Right lobe of liver (tissue), 6 donors: ENCODE data around the gene VCY1B. TPM values are rescaled to one million over a fixed set of nuclear protein-coding genes. Genes with fewer than 3 reads are reported as not detected.
"Not testable (repeated sequence)": the region's sequence is repeated elsewhere in the genome, so short reads cannot be mapped to it uniquely, and the experiment has no call there.

Experiments used
- ATAC-seq, 4 donors: fragments of 200-7000 bp; cut with Tn5 transposase; one replicate each; pipeline ENCODE4 v1.9.1; 2020; ENCODE audit warnings: mild to moderate bottlenecking in 4 of 4, moderate library complexity in 4 of 4
- DNase-seq, 3 donors: peaks; one replicate each; pipeline ENCODE4 v3.0.0-alpha.2; 2020
- H3K27ac ChIP-seq, 3 donors: fragments of 200-600 bp; one replicate each; pipeline ENCODE4 v1.8.0; 2022
- H3K27me3 ChIP-seq, 2 donors: fragments of 200-600 bp; one replicate each; pipeline ENCODE4 v1.8.0; 2022
- H3K36me3 ChIP-seq, 4 donors: fragments of 200-600 bp; sonication (generic) in 1 of 4; one replicate each; pipeline versions ENCODE4 v1.5.1 to v1.8.0; 2017 to 2022; ENCODE audit warnings: control low read depth in 1 of 4
- H3K4me1 ChIP-seq, 4 donors: fragments of 200-600 bp; sonication (generic) in 1 of 4; one replicate each; pipeline versions ENCODE4 v1.5.1 to v1.8.0; 2017 to 2022; ENCODE audit warnings: control low read depth in 1 of 4
- H3K4me3 ChIP-seq, 3 donors: fragments of 200-600 bp; one replicate each; pipeline ENCODE4 v1.8.0; 2022
- H3K9me3 ChIP-seq, 4 donors: fragments of 200-600 bp; sonication (generic) in 1 of 4; one replicate each; pipeline versions ENCODE4 v1.5.1 to v1.8.0; 2017 to 2022; ENCODE audit warnings: control low read depth in 1 of 4
- POLR2A ChIP-seq: fragments of 450-650 bp; IDR thresholded peaks from one replicate; pipeline ENCODE4 v1.6.1; 2017; ENCODE audit warnings: antibody characterized with exemption, mild to moderate bottlenecking
- WGBS: methylation state at CpG from one replicate; pipeline ENCODE4 v1.1.6; 2018; ENCODE audit warnings: low coverage, low lambda C conversion rate; ENCODE audit not compliant: insufficient coverage; ENCODE audit errors: missing lambda C conversion rate; 5-methylcytosine and 5-hydroxymethylcytosine counted together
- intact Hi-C, 2 donors: fragments of 100-400 bp; cut with DNase I; formaldehyde crosslinking; loops; one replicate each; pipeline versions ENCODE4 v1.11.2 to v1.14.1; 2022
- long read RNA-seq: library from polyadenylated mRNA; unstranded; transcript quantifications from one replicate; pipeline ENCODE4 v2.0.0, GENCODE V29; 2019
- total RNA-seq, 6 experiments: library from RNA; depleted of rRNA in 2 of 6; stranded (reverse); fragments of >200 nt in 2 of 6; fragmentation: NEBNext Ultra II Directional in 3 of 6; extraction: Animal tissue kit (Norgen Biotek cat#: 25700) in 3 of 6; gene quantifications; one replicate each; pipeline versions ENCODE4 v1.1.0 to v1.2.4, GENCODE V29; 2016 to 2023
- TF ChIP-seq, protein P1 (sequence below), 4 donors: fragments of 200-600 bp in 3 of 4; fragments of 450-650 bp in 1 of 4; IDR thresholded peaks; one replicate each; pipeline versions ENCODE4 v1.5.1 to v1.8.0; 2016 to 2022; ENCODE audit warnings: antibody characterized with exemption in 4 of 4, mild to moderate bottlenecking in 2 of 4
- donor health status: DM: no; HTN: yes; CAD: no.
- donor health status: DM: no; HTN: no; CAD: no.
- donor health status: DM: no; HTN: no; CAD: no.
- donor health status: DM: no; HTN: yes; CAD: no.
- donor health status: DM: no; HTN: yes; CAD: no.

VCY1B gene
- not detected for total RNA-seq
- long read RNA-seq = 0 reads

DNA sequence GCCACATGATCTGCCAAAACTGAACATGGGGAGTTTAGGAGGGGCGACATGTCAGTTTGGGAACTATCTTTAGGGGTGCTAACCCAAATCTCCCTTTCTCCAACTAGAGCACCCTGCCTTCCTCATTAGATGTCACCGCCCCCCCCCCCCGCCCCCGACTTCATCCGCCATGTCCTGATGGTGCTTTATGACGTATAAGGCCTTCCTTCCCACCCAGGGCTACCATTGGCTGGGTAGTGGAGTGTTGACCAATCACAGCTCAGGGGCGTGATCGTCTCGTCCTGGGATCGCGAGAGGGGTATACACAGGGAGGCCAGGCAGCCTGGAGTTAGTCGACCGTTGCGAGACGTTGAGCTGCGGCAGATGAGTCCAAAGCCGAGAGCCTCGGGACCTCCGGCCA lies at the start of gene VCY1B:
TSS of gene VCY1B (plus strand) at position 301 of the 400 bp plus-strand sequence. CDS start at position 364, 63 bp downstream.
- H3K27ac ChIP-seq, intact Hi-C loops, H3K4me1 ChIP-seq, H3K36me3 ChIP-seq, DNase-seq, ATAC-seq, H3K27me3 ChIP-seq, H3K4me3 ChIP-seq, H3K9me3 ChIP-seq: not testable (repeated sequence)
- no CpG with 5 or more reads among the region's 19 CpGs for WGBS

DNA sequence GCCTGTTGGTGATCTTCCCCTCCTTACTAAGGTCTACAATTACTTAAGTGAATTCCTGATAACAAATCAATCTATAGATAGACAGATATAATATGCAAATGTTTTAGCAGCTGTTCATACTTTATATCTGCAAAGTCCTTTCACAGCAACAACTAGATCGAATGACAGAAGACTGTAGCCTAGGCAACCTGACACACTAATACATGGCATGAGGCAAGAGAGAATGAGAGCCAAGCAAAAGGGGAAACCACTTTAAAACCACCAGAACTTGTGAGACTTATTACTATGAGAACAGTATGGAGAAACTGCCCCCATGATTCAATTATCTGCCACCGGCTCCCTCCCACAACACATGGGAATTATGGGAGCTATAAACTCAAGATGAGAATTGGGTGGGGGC lies 44.1 kb upstream of the VCY1B start:
- H3K4me3 ChIP-seq, H3K4me1 ChIP-seq, H3K36me3 ChIP-seq, H3K9me3 ChIP-seq, intact Hi-C loops, H3K27ac ChIP-seq, H3K27me3 ChIP-seq, DNase-seq, ATAC-seq: not testable (repeated sequence)
- WGBS = no CpG with 5 or more reads among the region's 2 CpGs

DNA sequence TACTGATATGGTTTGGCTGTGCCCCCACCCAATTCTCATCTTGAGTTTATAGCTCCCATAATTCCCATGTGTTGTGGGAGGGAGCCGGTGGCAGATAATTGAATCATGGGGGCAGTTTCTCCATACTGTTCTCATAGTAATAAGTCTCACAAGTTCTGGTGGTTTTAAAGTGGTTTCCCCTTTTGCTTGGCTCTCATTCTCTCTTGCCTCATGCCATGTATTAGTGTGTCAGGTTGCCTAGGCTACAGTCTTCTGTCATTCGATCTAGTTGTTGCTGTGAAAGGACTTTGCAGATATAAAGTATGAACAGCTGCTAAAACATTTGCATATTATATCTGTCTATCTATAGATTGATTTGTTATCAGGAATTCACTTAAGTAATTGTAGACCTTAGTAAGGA lies 25.6 kb upstream of the VCY1B start:
- H3K4me1 ChIP-seq, H3K27ac ChIP-seq, H3K27me3 ChIP-seq, H3K4me3 ChIP-seq, H3K36me3 ChIP-seq, DNase-seq, intact Hi-C loops, H3K9me3 ChIP-seq, ATAC-seq: not testable (repeated sequence)
- WGBS = no CpG with 5 or more reads among the region's 2 CpGs

DNA sequence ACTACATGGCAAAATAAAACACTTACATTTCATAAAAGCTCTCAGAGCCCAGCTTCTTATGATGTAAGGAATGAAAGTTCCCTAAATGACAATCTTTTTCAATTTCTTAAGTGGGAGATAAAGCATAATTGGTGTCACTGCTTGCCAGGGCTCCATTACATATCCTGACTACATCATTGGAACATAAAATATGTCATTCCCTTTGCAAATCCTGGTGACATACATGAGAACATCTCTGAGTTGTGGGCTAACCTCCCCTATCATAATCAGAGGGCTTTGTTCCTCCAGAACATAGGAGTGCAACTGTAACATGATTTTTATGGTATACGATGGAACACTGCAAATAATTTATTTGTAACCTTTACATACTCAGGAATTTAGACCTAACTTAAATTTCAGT lies 29.9 kb downstream of the VCY1B start:
- ATAC-seq = no peak
- Histone ChIP-seq H3K9me3 (no peaks in the 10 kb centered on the region), H3K27ac (no peak overlapping the region), H3K27me3 (no peaks in the 10 kb centered on the region), H3K36me3 (no peaks in the 10 kb centered on the region), H3K4me3 (no peak overlapping the region), H3K4me1 (no peaks in the 10 kb centered on the region)
- TF ChIP-seq, protein P1, sequence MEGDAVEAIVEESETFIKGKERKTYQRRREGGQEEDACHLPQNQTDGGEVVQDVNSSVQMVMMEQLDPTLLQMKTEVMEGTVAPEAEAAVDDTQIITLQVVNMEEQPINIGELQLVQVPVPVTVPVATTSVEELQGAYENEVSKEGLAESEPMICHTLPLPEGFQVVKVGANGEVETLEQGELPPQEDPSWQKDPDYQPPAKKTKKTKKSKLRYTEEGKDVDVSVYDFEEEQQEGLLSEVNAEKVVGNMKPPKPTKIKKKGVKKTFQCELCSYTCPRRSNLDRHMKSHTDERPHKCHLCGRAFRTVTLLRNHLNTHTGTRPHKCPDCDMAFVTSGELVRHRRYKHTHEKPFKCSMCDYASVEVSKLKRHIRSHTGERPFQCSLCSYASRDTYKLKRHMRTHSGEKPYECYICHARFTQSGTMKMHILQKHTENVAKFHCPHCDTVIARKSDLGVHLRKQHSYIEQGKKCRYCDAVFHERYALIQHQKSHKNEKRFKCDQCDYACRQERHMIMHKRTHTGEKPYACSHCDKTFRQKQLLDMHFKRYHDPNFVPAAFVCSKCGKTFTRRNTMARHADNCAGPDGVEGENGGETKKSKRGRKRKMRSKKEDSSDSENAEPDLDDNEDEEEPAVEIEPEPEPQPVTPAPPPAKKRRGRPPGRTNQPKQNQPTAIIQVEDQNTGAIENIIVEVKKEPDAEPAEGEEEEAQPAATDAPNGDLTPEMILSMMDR (IDR thresholded peaks at IDR 0.05) = no peak
- TF ChIP-seq POLR2A = no peak
- no CpG with 5 or more reads among the region's 1 CpG for WGBS
- DNase-seq = no peak
- intact Hi-C loops = no loop called here

Other genes with a start within 250 kb of the VCY1B start
- not detected for gene VCY, start 69.8 kb upstream of the VCY1B start, total RNA-seq